Gastrocnemius medialis (tissue), 4 donors: ENCODE results near the gene UGT1A9.

Experiments used
- POLR2A ChIP-seq, 2 donors: fragments of 450-650 bp; IDR thresholded peaks; one replicate each; pipeline ENCODE4 v1.6.1; 2017; ENCODE audit warnings: antibody characterized with exemption in 2 of 2, mild to moderate bottlenecking in 2 of 2, moderate library complexity in 2 of 2
- TF ChIP-seq, protein P1 (sequence below), 5 experiments: fragments of 450-650 bp in 3 of 5; fragments of 200-600 bp in 2 of 5; sonication (generic) in 2 of 5; IDR thresholded peaks in 4 of 5; conservative IDR thresholded peaks in 1 of 5; 1 replicate in 4 of 5; 2 replicates in 1 of 5; pipeline ENCODE4 v1.5.1; 2016 to 2019; ENCODE audit warnings: antibody characterized with exemption in 5 of 5, mild to moderate bottlenecking in 3 of 5, moderate library complexity in 3 of 5

DNA sequence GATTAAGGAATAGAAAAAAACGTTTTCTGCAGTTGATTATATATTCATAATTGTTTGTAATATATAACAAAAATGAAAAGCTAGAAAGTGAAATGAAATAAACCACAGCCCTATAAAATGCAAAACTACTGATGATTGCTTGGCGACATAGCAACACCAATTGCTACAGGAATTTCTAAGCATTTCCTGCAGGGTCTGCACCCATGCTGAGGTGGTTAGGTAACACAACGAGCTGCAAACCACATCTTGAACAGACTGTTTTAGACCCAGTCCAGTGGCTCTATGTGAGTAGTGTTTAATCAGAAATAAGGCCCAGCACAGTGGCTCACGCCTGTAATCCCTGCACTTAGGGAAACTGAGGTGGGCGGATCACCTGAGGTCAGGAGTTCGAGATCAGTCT, 17.2 kb upstream of the UGT1A9 start:
- TF ChIP-seq, protein P1, sequence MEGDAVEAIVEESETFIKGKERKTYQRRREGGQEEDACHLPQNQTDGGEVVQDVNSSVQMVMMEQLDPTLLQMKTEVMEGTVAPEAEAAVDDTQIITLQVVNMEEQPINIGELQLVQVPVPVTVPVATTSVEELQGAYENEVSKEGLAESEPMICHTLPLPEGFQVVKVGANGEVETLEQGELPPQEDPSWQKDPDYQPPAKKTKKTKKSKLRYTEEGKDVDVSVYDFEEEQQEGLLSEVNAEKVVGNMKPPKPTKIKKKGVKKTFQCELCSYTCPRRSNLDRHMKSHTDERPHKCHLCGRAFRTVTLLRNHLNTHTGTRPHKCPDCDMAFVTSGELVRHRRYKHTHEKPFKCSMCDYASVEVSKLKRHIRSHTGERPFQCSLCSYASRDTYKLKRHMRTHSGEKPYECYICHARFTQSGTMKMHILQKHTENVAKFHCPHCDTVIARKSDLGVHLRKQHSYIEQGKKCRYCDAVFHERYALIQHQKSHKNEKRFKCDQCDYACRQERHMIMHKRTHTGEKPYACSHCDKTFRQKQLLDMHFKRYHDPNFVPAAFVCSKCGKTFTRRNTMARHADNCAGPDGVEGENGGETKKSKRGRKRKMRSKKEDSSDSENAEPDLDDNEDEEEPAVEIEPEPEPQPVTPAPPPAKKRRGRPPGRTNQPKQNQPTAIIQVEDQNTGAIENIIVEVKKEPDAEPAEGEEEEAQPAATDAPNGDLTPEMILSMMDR (IDR thresholded peaks at IDR 0.05 in 4 of 5, conservative IDR thresholded peaks at IDR 0.05 in 1 of 5), result no peak
- TF ChIP-seq POLR2A (IDR thresholded peaks at IDR 0.05), result no peak
